Stimulated activated CD4-positive, alpha-beta T cell treated with anti-CD3 and anti-CD28 coated beads, Interleukin-1b, Interleukin-23, amount 100 ng/mL, for 24 hours (primary cell): ENCODE data around the gene MOV10L1.

Source experiments
- DNase-seq, 4 experiments: peaks; one replicate each; pipeline ENCODE4 v3.0.0-alpha.2; 2020; ENCODE audit warnings: low read depth in 4 of 4, low spot score in 1 of 4

MOV10L1 gene

DNA sequence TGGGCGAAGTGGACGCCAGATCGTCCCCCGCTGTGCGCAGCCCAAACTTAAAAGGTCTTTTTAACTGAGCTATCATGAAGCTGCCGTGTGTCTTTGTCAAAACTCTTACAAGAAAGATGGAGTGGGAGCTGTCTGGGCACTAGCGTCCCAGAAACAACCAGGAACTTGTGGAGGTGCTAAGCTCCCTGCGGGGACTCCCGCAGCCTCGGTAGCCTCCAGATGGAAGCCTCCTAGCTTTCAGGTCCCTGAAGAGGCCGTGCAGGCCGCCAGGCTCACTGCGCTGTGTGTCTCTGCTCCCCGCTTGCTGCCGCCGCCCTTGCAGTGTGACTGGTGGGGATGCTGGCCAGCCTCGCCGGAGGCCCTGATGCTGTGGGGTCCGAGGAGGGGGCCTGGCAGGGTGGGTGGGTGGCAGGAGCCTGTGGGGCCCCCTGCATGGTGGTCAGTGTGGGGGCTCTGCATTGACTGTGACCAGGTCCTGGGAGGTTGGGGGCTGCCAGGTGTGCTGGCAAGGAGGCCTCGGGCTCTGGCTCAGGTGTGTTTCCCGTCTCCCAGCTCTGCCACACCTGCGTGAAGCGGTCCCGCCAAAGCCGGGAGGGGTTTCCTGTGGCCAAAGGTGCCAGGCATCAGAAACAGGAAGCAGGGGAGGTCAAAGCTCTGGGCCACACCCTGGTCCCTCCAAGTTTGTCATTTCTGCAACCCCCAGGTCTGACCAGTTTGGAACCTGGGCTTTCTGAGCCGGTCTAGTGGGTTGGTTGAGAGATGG, 97.1 kb downstream of the MOV10L1 start:
- DNase-seq: no peak

DNA sequence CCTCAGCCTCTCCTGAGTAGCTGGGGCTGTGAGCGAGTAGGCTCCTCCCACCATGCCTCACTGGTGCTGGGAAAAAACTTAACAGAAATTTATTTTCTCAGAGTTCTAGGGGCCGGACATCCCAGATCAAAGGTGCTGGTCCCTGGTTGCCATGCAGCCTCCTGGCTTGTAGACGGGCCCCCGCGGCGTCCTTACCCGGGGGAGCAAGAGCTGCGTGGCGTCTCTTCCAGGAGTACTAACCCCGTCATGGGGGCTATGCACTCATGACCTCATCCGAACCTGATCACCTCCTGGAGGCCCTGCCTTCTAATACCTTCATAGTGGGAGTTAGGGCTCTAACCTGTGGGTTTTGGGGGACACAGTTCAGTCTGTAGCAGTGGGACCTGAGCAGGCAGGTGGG, 98.5 kb downstream of the MOV10L1 start:
- no peak for DNase-seq

- no peak for DNase-seq
These were observed 99.5 kb downstream of the MOV10L1 start for GRCh38 chr22:50189184-50189848.

- DNase-seq: no peak
These were observed 100.0 kb downstream of the MOV10L1 start for GRCh38 chr22:50189849-50190181.

DNA sequence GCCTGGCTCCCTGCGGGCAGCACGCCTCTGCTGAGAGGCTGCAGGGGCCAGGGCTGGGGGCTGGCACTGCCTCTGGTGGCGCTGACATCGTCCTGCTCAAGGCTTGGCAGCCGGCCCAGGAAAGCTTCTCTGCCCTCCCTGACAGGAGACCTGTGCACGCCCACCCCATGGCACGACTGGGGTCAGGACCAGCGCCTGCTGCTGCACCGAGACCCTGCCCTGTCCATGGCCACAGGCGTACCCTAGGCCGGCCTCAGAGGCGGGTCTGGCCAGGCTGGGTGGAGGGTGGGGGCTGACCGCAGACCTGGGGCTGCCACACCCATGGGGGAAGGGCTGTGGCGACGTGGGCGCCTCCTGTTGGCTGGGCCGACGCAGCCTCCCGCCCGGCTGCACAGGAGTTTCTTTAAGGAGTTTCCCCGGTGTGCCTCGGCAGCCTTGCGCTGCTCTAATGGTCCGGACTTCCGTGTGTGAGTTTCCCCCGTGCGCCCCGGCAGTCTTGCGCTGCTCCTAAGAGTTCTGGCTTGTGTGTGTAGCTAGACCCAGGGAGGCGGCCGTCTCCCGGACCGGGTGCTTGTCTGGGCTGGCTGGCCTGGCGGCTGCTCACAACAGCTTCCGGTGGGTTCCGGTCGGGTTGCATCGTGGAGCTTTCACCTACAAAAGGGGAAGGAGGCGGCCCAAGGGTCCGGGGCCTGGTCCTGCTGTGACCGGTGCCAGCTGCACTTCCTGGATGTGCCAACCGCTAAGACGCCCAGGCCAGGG, 100.6 kb downstream of the MOV10L1 start:
- DNase-seq: peak in 3 of 4 experiments; percentile 47 to 62 (median 61)

- peak in 3 of 4 experiments; percentile 34 to 61 (median 57) for DNase-seq
These were observed 101.3 kb downstream of the MOV10L1 start for GRCh38 chr22:50190941-50191741.

DNA sequence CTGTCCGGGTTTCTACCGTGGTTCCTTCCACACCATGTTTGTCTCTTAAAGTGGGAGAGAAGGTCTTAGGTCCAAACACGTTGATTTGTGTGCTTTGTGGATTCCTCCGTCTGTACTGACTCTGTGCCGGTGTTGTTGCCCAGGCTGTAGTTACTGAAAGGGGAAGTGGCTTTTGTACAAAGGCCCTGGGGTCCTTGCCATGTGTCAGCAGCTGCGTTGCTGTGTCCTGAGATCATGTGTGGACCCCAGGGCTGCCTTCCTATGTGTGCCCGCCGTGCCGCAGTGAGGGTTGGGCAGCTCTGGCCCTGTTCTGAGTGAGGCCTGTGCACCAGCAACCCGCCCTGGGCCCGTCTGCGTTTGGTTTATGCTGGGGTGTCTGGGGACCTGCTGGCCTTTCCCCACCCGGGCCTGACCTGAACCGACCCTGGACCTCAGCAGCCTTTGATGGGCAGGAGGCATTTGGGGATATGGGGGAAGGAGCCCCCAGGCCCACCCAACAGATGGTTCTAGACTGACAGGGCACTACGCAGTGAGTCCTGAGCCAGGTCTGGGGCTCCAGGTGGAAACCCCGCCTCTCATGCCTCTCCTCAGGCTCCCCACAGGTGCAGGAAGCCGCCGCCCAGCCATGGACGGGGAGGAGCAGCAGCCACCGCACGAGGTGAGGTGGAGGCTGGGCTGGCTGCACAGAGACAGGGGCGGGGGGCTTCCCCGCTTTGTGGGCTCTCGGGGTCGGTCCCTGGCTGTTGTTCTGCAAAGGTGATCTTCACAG, 102.8 kb downstream of the MOV10L1 start:
- DNase-seq: no peak

- no peak for DNase-seq
These were observed 103.8 kb downstream of the MOV10L1 start for GRCh38 chr22:50193621-50194020.

GRCh38 chr22:50194037-50194805, 104.4 kb downstream of the MOV10L1 start:
- no peak for DNase-seq

DNA sequence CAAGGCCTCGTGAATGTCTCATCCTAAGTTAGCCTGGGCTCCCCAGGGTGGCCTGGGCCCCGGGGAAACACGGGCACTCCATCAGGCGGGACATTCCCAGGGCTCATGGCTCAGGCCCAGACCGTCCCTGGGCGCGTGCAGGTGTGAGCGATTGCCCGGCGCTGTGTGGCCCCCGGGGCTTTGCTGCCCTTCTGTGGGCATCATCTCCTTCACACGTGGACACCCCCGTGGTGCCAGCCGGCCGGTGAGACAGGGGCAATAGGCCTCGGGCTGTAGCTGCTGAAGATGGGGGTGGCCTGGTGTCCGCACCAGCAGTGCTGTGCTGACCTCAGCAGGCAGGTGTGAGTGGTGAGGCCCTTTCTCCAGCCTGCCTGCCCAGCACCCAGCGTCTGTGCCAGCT, 106.5 kb downstream of the MOV10L1 start:
- DNase-seq: no peak

DNA sequence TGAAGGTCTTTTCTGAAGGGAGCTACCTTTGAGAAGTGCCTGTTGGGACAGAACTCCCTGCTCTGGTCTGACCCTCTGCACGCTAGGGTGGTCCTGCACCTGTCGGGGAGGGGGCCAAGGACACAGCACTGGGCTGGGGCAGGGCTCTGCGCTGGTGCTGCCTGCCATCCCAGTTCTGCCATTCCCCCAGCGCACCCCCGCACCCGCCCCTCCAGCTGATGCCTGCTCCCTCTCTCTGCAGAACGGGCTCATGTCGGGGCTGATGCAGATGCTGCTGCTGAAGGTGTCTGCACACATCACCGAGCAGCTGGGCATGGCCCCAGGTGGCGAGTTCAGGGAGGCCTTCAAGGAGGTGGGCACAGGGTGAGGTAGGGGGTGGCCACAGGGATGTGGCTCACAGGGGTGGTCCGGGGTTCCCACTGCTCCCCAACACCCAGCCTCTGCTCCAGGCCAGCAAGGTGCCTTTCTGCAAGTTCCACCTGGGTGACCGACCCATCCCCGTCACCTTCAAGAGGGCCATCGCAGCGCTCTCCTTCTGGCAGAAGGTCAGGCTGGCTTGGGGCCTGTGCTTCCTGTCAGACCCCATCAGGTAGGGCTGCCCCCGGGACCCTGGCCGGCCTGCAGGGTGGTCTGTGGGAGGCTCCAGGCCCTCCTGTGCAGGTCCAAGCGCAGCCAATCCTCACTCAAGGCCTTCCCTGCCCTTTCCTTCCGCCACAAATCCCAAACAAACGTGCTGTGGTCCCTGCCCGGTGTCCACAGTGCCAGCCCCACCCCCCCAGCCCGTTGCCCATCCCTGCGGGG, 107.4 kb downstream of the MOV10L1 start:
- no peak for DNase-seq

- no peak for DNase-seq
These were observed 108.2 kb downstream of the MOV10L1 start for GRCh38 chr22:50197856-50198623.

DNA sequence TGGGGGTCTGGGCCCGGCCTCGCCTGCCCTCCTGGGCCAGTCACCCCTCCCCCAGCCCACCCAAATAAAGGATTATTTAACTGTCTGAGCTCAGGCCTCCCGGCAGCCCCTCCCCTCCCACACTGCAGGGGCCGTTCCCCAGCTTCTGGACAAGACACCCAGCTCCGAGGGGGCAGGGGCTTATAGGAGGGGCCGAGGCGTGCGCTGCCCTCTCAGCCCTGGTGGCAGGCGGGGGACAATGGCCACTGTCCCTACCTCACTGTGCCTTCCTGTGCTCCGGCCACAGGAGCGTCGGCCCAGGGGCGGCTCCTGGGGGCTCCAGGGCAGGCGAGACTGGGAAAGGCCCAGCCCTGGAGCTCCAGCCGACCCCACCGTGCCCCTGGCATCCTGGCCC, 108.8 kb downstream of the MOV10L1 start:
- DNase-seq: no peak

DNA sequence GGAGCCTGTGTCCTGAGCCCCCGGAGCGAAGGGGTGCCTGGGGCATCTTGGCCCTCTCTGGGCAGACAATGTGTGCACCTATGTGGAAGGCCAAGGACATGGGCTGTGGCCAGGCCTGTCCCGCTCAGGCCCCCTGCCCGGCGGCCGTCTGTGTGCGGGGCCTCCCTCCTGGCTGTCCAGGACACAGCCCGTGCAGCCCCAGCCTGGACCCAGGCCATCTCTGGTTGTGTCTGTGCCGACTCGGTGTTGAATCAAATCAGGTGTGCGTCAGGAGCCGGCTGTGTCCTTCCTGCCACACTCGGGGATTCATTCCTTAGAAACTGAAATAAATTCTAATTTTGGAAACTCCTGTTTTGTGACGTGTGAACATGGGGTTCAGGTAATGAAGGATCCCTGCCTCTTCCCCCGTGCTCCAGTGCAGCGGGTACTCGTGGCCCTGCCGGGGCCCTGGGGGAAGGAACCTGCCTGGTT, 109.5 kb downstream of the MOV10L1 start:
- no peak for DNase-seq

DNA sequence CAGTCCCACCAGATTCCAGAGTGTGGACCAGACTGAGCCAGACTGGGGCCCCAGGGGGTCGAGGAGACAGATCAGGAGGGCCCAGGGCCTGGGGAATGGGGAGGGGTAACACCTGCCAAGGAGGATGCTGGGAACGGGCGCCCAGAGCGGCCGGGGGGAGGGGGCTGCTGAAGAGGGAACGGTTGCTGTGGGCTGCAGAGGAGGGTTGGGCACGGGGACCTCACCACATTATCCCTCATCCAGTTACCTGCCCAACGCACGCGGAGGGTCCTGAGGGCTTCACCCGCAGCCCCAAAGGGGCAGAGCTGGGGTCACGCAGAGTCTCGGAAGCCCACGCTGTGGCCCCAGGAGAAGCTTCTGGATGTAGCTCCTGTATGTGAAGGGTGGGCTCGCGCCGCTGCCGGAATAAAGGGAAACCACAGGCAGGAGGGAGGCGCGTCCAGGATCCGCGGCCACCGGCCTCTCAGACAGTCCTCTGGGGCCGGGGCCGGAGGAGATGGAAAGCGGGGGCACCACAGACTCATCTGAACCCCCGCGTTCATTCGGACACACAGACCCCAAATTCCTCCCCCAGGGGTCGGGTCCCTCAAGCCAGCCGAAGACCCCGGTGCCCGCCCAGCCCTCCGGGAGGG, 110.1 kb downstream of the MOV10L1 start:
- no peak for DNase-seq

DNA sequence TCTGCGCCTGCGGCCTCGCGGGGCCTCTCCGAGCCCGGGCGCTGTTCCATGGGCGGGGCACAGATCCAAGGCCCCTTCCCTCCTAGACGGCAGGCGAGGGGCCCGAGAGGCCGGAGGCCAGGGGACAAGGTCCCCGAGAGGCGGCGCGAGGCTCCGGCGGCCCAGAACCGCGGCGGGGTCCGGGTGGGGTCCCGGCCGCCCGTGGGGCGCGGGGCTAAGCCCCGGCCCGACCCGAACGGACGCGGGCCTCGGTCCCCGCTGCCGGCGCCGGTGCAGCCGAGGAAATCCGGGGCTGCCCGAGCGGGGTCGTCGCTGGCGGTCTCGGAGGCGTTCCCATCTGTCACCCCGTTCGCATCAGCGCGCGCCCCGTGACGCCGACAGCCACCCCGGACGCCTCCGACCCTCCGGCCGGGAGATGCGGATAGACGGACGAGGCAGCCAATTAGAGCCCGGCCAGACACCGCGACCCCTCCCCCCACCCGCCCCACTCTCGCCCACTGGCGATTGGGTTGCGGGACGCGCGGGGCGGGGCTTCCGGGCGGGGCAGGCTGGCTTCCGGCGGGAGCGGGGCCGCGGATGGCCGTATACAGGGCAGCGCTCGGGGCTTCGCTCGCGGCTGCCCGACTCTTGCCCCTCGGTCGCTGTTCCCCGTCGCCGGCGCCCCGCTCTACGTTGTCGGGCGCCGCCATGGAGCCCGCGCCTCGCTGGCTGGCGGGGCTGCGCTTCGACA, 110.8 kb downstream of the MOV10L1 start, which contains the start of gene SELENOO:
Gene SELENOO (plus strand): TSS at position 551 of the 730 bp plus-strand sequence. CDS start 26 bp downstream, at position 577.
- DNase-seq: peak; percentile 84 to 92 (median 85)
